Hepatocyte (in vitro differentiated cells): ENCODE measurements around the gene ATF6. TPM values are rescaled to one million over a fixed set of nuclear protein-coding genes. Genes with fewer than 3 reads are reported as not detected.
A peak's percentile ranks its signal among the peaks of the same experiment; 100 is the strongest.
"Not testable (repeated sequence)": the region's sequence is repeated elsewhere in the genome, so short reads cannot be mapped to it uniquely, and the experiment has no call there.

ENCODE experiments used
- DNase-seq: peaks from one replicate; pipeline ENCODE4 v3.0.0-alpha.2; 2016; ENCODE audit warnings: low spot score
- H2AFZ ChIP-seq: fragments of 200-600 bp; sonication (generic); 2 replicates; pipeline ENCODE4 v1.6.0; 2016; ENCODE audit warnings: antibody characterized with exemption, mild to moderate bottlenecking
- H3K27ac ChIP-seq: fragments of 200-600 bp; sonication (generic); 2 replicates; pipeline ENCODE4 v1.5.1; 2016; ENCODE audit warnings: mild to moderate bottlenecking
- H3K27me3 ChIP-seq: fragments of 200-600 bp; sonication (generic); 2 replicates; pipeline ENCODE4 v1.6.1; 2016
- H3K36me3 ChIP-seq: fragments of 200-600 bp; sonication (generic); replicated peaks from 2 replicates; pipeline ENCODE4 v1.5.1; 2016; ENCODE audit warnings: low read depth; ENCODE audit not compliant: insufficient read depth
- H3K4me1 ChIP-seq: fragments of 200-600 bp; sonication (generic); 2 replicates; pipeline ENCODE4 v1.5.1; 2016; ENCODE audit warnings: mild to moderate bottlenecking, moderate library complexity; ENCODE audit not compliant: insufficient read depth
- H3K4me2 ChIP-seq: fragments of 200-600 bp; sonication (generic); 2 replicates; pipeline ENCODE4 v1.6.0; 2016
- H3K4me3 ChIP-seq: fragments of 200-600 bp; sonication (generic); 2 replicates; pipeline ENCODE4 v1.5.1; 2016; ENCODE audit warnings: mild to moderate bottlenecking
- H3K79me2 ChIP-seq: fragments of 200-600 bp; sonication (generic); 2 replicates; pipeline ENCODE4 v1.6.0; 2017; ENCODE audit warnings: mild to moderate bottlenecking
- H3K9me2 ChIP-seq: fragments of 200-600 bp; sonication (generic); replicated peaks from 2 replicates; pipeline ENCODE4 v1.6.0; 2017; ENCODE audit warnings: mild to moderate bottlenecking; ENCODE audit not compliant: insufficient read depth
- H3K9me3 ChIP-seq: fragments of 200-600 bp; sonication (generic); 2 replicates; pipeline ENCODE4 v1.5.1; 2016; ENCODE audit warnings: low read depth, mild to moderate bottlenecking
- H4K20me1 ChIP-seq: fragments of 200-600 bp; sonication (generic); 2 replicates; pipeline ENCODE4 v1.6.0; 2016; ENCODE audit warnings: mild to moderate bottlenecking; ENCODE audit not compliant: insufficient read depth, poor library complexity, severe bottlenecking
- EZH2 ChIP-seq: fragments of 200-600 bp; sonication (generic); IDR thresholded peaks from 2 replicates; pipeline ENCODE4 v1.6.1; 2016; ENCODE audit warnings: antibody characterized with exemption, mild to moderate bottlenecking, borderline replicate concordance
- EZH2phosphoT487 ChIP-seq: fragments of 200-600 bp; sonication (generic); IDR thresholded peaks from one replicate; pipeline ENCODE4 v1.6.1; 2018; ENCODE audit warnings: antibody characterized with exemption, mild to moderate bottlenecking, low read depth, moderate library complexity; ENCODE audit not compliant: unreplicated experiment, severe bottlenecking
- WGBS: methylation state at CpG from one replicate; pipeline ENCODE4 v1.1.6; 2016; ENCODE audit warnings: low lambda C conversion rate; ENCODE audit errors: missing lambda C conversion rate; 5-methylcytosine and 5-hydroxymethylcytosine counted together
- polyA plus RNA-seq: library from polyadenylated mRNA; unstranded; fragments of >200 nt; fragmentation: Nextera tagmentation; extraction: Ambion mirVana; gene quantifications from 2 replicates; pipeline ENCODE4 v1.2.1, GENCODE V29; 2016
- total RNA-seq: library from RNA; depleted of rRNA; stranded (reverse); fragments of >200 nt; gene quantifications from 2 replicates; pipeline ENCODE4 v1.2.3, GENCODE V29; 2014
- TF ChIP-seq, protein P1 (sequence below): fragments of 200-600 bp; sonication (generic); IDR thresholded peaks from 2 replicates; pipeline ENCODE4 v1.5.1; 2016; ENCODE audit warnings: antibody characterized with exemption, mild to moderate bottlenecking; ENCODE audit not compliant: poor library complexity

The ATF6 gene
- total and polyA plus RNA-seq, 2 experiments from 2014 or later, result 15.3 to 29.8 TPM

DNA sequence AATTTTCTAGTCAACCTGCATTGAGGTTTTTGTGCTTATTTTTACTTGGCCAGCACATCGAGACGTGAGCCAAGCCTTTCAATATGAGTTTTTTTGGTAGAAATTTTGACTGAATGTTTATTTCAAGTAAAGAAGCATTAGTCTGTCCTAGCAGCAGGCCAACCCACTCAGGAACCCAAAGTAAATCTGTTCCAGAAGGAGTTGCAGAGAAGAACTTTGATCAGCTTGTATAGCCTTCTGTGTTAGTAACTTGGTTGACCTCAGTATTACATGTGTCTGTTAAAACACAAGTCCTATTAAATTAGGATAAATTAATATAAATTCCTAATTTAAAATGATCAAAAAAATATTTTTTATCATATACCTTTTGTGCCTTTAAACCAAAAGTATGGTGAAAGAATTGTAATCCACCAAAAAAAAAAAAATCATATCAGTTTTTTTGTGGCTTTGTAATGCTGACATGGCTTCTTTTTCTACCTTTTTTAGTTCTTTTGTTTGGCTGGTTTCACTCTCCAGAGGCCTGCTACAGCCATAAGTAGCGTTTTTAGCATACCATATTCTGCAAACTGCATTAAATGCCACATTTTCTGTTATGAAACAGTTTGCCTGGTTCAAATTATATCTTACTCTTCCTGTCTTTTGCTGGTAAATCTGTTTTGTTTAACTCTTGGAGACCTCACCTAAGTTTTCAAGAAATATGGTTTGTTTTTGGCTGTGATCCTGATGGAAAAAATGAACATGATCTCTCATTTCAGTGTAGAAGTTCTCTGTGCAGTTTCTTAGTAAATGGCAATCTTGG is 39.5 kb downstream of the ATF6 start:
- H3K4me3 ChIP-seq, result no peak overlapping the region
- H3K4me1 ChIP-seq, result peaks cover 19% of the 10 kb centered on the region
- no peaks in the 10 kb centered on the region for H3K27me3 ChIP-seq
- no peaks in the 10 kb centered on the region for H4K20me1 ChIP-seq
- no peak overlapping the region for H2AFZ ChIP-seq
- no peaks in the 10 kb centered on the region for H3K9me3 ChIP-seq
- 51% methylated on average over 3 of the region's 3 CpGs for WGBS
- H3K27ac ChIP-seq, result peak overlapping the region; percentile 44
- peak overlapping the region; percentile 2 for H3K4me2 ChIP-seq
- no peaks in the 10 kb centered on the region for H3K9me2 ChIP-seq
- no peaks in the 10 kb centered on the region for H3K36me3 ChIP-seq
- no peak for TF ChIP-seq EZH2phosphoT487
- TF ChIP-seq, protein P1, sequence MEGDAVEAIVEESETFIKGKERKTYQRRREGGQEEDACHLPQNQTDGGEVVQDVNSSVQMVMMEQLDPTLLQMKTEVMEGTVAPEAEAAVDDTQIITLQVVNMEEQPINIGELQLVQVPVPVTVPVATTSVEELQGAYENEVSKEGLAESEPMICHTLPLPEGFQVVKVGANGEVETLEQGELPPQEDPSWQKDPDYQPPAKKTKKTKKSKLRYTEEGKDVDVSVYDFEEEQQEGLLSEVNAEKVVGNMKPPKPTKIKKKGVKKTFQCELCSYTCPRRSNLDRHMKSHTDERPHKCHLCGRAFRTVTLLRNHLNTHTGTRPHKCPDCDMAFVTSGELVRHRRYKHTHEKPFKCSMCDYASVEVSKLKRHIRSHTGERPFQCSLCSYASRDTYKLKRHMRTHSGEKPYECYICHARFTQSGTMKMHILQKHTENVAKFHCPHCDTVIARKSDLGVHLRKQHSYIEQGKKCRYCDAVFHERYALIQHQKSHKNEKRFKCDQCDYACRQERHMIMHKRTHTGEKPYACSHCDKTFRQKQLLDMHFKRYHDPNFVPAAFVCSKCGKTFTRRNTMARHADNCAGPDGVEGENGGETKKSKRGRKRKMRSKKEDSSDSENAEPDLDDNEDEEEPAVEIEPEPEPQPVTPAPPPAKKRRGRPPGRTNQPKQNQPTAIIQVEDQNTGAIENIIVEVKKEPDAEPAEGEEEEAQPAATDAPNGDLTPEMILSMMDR, result no peak
- no peak for TF ChIP-seq EZH2
- no peaks in the 10 kb centered on the region for H3K79me2 ChIP-seq
- DNase-seq, result no peak

DNA sequence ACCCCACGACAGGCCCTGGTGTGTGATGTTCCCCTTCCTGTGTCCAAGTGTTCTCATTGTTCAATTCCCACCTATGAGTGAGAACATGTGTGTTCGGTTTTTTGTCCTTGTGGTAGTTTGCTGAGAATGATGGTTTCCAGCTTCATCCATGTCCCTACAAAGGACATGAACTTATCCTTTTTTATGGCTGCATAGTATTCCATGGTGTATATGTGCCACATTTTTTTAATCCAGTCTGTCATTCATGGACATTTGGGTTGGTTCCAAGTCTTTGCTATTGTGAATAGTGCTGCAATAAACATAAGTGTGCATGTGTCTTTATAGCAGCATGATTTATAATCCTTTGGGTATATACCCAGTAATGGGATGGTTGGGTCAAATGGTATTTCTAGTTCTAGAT is 43.1 kb downstream of the ATF6 start:
- not testable (repeated sequence) for H3K9me3 ChIP-seq, H4K20me1 ChIP-seq, H2AFZ ChIP-seq, H3K27me3 ChIP-seq, H3K36me3 ChIP-seq, H3K9me2 ChIP-seq, DNase-seq, H3K79me2 ChIP-seq, H3K4me2 ChIP-seq, H3K4me3 ChIP-seq, H3K27ac ChIP-seq
- 95% methylated on average over 2 of the region's 2 CpGs for WGBS
- peaks cover 19% of the 10 kb centered on the region for H3K4me1 ChIP-seq

DNA sequence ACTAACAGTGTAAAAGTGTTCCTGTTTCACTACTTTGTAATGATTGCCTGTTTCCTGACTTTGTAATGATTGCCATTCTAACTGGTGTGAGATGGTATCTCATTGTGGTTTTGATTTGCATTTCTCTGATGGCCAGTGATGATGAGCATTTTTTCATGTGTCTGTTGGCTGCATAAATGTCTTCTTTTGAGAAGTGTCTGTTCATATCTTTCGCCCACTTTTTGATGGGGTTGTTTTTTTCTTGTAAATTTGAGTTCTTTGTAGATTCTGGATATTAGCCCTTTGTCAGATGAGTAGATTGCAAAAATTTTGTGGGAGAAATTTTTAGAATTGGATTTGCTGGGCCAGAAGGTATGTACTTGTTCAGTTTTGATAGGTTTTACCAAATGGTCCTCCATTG is 43.5 kb downstream of the ATF6 start:
- not testable (repeated sequence) for H3K9me3 ChIP-seq, H3K4me2 ChIP-seq, H3K27me3 ChIP-seq, H4K20me1 ChIP-seq, H2AFZ ChIP-seq, H3K79me2 ChIP-seq, DNase-seq, H3K4me3 ChIP-seq, H3K36me3 ChIP-seq, H3K27ac ChIP-seq, H3K9me2 ChIP-seq
- peaks cover 19% of the 10 kb centered on the region for H3K4me1 ChIP-seq
- 100% methylated on average over 1 of the region's 1 CpG for WGBS

DNA sequence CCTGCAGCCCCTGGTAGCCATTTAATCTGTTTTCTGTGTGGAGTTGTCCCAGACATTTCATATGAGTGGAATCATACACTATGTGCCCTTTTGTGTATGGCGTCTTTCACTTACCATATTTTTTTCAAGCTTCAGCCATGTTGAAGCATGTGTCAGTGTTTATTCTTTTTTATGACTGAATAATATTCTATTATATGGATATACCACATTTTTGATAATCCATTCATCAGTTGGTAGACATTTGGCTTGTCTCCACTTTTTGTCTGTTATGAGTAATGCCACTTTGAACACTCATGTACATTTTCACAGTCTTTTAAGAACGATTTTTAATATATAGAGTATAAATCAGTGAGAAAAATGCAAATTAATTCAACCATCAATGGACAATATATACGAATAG is 44.7 kb downstream of the ATF6 start:
- TF ChIP-seq EZH2phosphoT487 (no peak), EZH2 (no peak)
- TF ChIP-seq, protein P1, result no peak
- Histone ChIP-seq H3K36me3 (no peaks in the 10 kb centered on the region), H3K27me3 (no peaks in the 10 kb centered on the region), H3K79me2 (no peaks in the 10 kb centered on the region), H3K4me3 (no peak overlapping the region), H3K9me2 (no peaks in the 10 kb centered on the region), H3K4me1 (peaks cover 12% of the 10 kb centered on the region), H3K9me3 (no peaks in the 10 kb centered on the region), H4K20me1 (no peaks in the 10 kb centered on the region), H3K27ac (no peak overlapping the region), H2AFZ (no peak overlapping the region), H3K4me2 (no peak overlapping the region)
- over 99% methylated on average over 3 of the region's 3 CpGs for WGBS
- no peak for DNase-seq
